Panc1 (cell line): Measurements from ENCODE around the gene MRTFA.

Experiments
- POLR2AphosphoS5 ChIP-seq: IDR thresholded peaks from 2 replicates; pipeline ENCODE4 v1.6.1; 2012; ENCODE audit warnings: mild to moderate bottlenecking, low read depth, low read length, moderate library complexity
- SIN3A ChIP-seq: IDR thresholded peaks from 2 replicates; pipeline ENCODE4 v1.6.1; 2012; ENCODE audit warnings: low read depth, mild to moderate bottlenecking, low read length, moderate library complexity, borderline replicate concordance; ENCODE audit not compliant: insufficient read depth
- TCF7L2 ChIP-seq: IDR thresholded peaks from 2 replicates; pipeline ENCODE4 v1.6.1; 2011; ENCODE audit warnings: mild to moderate bottlenecking, low read depth, low read length, inconsistent platforms
- TF ChIP-seq, protein P1 (sequence below): fragments of 450-650 bp; IDR thresholded peaks from 2 replicates; pipeline ENCODE4 v1.5.1; 2017; ENCODE audit warnings: mild to moderate bottlenecking
- TF ChIP-seq, protein P2 (sequence below), 2 experiments: IDR thresholded peaks; 2 replicates each; pipeline ENCODE4 v1.6.1; 2011 to 2012; ENCODE audit warnings: low read depth in 2 of 2, control low read depth in 1 of 2, low read length in 1 of 2, mild to moderate bottlenecking in 1 of 2, moderate library complexity in 1 of 2; ENCODE audit not compliant: insufficient read depth in 1 of 2

- TF ChIP-seq, protein P1, sequence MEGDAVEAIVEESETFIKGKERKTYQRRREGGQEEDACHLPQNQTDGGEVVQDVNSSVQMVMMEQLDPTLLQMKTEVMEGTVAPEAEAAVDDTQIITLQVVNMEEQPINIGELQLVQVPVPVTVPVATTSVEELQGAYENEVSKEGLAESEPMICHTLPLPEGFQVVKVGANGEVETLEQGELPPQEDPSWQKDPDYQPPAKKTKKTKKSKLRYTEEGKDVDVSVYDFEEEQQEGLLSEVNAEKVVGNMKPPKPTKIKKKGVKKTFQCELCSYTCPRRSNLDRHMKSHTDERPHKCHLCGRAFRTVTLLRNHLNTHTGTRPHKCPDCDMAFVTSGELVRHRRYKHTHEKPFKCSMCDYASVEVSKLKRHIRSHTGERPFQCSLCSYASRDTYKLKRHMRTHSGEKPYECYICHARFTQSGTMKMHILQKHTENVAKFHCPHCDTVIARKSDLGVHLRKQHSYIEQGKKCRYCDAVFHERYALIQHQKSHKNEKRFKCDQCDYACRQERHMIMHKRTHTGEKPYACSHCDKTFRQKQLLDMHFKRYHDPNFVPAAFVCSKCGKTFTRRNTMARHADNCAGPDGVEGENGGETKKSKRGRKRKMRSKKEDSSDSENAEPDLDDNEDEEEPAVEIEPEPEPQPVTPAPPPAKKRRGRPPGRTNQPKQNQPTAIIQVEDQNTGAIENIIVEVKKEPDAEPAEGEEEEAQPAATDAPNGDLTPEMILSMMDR, result no peak
- peak; percentile 74 for TF ChIP-seq POLR2AphosphoS5
- no peak for TF ChIP-seq TCF7L2
- TF ChIP-seq, protein P2, sequence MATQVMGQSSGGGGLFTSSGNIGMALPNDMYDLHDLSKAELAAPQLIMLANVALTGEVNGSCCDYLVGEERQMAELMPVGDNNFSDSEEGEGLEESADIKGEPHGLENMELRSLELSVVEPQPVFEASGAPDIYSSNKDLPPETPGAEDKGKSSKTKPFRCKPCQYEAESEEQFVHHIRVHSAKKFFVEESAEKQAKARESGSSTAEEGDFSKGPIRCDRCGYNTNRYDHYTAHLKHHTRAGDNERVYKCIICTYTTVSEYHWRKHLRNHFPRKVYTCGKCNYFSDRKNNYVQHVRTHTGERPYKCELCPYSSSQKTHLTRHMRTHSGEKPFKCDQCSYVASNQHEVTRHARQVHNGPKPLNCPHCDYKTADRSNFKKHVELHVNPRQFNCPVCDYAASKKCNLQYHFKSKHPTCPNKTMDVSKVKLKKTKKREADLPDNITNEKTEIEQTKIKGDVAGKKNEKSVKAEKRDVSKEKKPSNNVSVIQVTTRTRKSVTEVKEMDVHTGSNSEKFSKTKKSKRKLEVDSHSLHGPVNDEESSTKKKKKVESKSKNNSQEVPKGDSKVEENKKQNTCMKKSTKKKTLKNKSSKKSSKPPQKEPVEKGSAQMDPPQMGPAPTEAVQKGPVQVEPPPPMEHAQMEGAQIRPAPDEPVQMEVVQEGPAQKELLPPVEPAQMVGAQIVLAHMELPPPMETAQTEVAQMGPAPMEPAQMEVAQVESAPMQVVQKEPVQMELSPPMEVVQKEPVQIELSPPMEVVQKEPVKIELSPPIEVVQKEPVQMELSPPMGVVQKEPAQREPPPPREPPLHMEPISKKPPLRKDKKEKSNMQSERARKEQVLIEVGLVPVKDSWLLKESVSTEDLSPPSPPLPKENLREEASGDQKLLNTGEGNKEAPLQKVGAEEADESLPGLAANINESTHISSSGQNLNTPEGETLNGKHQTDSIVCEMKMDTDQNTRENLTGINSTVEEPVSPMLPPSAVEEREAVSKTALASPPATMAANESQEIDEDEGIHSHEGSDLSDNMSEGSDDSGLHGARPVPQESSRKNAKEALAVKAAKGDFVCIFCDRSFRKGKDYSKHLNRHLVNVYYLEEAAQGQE (IDR thresholded peaks at IDR 0.05; ENCODE audit: insufficient read depth in 1 of 2, low read depth in 2 of 2, low read length in 1 of 2), result no peak
- TF ChIP-seq SIN3A, result no peak
Measured at GRCh38 chr22:40499209-40499623, 137.3 kb downstream of the MRTFA start.
